HG03571 (cell line): ENCODE data around the gene CLEC2D.
"Not testable (repeated sequence)": the region's sequence is repeated elsewhere in the genome, so short reads cannot be mapped to it uniquely, and the experiment has no call there.

ENCODE experiments used
- ATAC-seq: cut with Tn5 transposase; IDR thresholded peaks from one replicate; pipeline ENCODE4 v1.9.1; 2021; ENCODE audit not compliant: unreplicated experiment

CLEC2D gene

DNA sequence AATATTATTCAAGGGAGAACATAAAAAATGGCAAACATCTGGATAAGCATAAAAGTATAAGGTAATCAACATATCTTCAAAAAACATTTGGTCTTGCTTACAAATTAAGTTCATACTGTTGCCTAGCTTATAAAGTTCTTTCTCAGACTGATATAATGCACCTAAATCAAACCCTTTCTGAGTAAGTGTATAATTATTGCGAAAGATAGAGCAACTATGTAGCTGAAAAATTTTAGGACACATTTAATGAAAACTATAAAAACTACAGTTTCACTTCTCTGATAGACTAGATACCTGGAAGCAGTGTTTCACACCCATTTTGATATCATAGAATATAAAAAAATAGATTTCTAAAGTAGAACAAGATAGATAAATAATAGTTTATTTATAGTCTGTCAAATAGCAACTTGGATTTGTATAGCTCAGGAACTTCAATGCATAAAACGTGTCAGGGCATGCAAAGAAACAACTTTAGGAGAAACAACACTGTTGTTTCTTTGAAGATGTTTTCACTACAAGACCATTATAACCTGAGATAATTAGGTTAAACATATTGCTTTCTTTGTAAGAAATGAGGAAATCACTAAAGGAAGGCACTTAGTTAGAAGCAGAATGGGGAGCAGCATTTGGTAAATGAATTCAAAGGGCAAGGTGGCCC, 55.8 kb downstream of the CLEC2D start:
- ATAC-seq: no peak

GRCh38 chr12:9727813-9728212, 58.3 kb downstream of the CLEC2D start:
- no peak for ATAC-seq

- ATAC-seq: no peak
Measured at GRCh38 chr12:9729082-9729481, 59.6 kb downstream of the CLEC2D start.

GRCh38 chr12:9730011-9730410, 60.5 kb downstream of the CLEC2D start:
- no peak for ATAC-seq

DNA sequence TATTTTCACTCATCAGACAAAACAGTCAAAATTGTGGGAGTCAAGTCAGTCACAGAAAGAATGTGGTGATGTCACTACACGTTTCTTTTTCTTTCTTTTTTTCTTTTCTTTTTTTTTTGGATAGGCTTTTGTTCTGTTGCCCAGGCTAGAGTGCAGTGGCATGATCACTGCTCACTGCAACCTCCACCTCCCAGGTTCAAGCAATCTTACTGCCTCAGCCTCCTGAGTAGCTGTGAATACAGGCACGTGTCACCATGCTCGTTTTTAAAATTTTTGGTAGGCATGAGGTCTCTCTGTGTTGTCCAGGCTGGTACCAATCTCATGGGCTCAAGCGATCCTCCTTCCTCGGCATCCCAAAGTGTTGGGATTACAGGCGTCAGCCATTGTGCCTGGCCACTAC, 61.1 kb downstream of the CLEC2D start:
- ATAC-seq: no peak

- ATAC-seq: no peak
Measured at GRCh38 chr12:9731393-9731792, 61.9 kb downstream of the CLEC2D start.

DNA sequence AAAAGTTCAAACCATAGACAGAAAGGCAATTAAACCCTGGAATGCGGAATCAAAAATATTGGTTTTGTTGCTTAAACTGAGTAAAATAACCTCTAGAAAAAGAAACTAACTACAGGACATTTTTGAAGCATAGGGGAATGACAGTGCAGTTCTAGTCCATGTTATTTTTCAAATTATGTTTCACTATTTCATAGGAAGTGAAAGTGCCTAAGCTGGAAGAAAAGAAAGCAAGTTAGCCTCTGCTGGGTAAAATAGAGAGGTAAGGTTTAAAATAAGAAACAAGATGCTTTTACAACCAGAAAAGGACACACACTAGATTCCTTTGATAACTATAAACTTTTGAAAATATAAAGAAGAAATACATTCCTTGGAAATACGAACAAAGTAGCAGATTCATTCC, 62.3 kb downstream of the CLEC2D start:
- ATAC-seq: no peak

- ATAC-seq: peak; percentile 33
Measured at GRCh38 chr12:9732921-9733461, 63.5 kb downstream of the CLEC2D start, which contains the start of gene CLECL1. Gene CLECL1, minus strand, starts transcription at chr12:9733097.

GRCh38 chr12:9735601-9736000, 66.1 kb downstream of the CLEC2D start:
- ATAC-seq: no peak

DNA sequence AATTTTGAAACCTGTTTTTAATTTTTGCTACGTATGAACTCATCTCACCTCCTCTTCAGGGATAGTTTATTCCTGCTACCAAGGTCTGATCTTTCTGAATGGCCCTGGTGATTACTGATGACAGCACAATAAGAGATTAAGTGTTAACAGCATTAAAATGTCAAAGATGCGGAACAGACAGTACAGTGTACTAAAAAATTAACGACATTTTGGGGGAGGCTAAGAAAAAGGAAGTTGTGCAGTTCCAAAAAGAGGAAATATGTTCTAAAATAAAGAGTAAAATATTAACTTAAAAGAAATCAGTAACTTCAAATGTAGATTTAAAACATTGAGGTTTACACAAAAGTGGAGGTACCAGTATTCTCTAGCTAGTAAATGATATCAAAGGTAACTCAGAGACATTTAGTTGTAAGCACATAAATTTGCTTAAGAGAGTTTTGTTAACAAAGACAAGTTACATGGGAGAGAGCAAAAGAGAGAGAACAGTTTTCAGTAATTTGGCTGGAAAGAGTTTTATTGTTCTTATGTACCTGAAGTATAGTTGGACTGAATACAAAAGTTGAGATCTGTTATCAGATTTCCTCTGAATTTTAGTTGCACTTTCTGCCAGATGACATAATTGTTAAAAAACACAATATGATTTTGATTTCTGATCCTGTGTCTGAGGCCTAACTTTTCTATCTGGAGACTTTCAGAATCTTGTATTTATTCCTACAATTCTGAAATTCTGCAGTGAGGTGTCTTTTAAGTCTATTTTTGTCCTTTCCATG, 67.6 kb downstream of the CLEC2D start:
- no peak for ATAC-seq

DNA sequence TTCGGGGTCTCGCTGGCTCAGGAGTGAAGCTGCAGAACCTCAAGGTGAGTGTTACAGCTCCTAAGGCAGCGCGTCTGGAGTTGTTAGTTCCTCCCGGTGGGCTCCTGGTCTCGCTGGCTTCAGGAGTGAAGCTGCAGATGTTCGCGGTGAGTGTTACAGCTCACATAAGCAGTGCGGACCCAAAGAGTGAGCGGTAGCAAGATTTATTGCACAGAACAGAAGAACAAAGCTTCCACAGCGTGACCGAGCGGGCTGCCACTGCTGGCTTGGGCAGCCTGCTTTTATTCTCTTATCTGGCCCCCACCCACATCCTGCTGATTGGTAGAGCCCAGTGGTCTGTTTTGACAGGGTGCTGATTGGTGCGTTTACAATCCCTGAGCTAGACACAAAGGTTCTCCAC, 69.4 kb downstream of the CLEC2D start:
- ATAC-seq: not testable (repeated sequence)

DNA sequence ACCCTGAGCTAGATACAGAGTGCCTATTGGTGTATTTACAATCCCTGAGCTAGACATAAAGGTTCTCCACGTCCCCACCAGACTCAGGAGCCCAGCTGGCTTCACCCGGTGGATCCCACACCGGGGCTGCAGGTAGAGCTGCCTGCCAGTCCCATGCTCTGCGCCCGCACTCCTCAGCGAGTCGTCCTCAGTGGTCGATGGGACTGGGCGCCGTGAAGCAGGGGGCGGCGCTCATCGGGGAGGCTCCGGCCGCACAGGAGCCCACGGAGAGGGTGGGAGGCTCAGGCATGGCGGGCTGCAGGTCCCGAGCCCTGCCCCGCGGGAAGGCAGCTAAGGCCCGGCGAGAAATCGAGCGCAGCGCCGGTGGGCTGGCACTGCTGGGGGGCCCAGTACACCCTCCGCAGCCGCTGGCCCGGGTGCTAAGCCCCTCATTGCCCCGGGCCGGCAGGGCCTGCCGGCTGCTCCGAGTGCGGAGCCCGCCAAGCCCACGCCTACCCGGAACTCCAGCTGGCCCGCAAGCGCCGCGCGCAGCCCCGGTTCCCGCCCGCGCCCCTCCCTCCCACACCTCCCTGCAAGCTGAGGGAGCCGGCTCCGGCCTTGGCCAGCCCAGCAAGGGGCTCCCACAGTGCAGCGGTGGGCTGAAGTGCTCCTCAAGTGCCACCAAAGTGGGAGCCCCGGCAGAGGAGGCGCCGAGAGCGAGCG, 70.0 kb downstream of the CLEC2D start:
- ATAC-seq: not testable (repeated sequence)

DNA sequence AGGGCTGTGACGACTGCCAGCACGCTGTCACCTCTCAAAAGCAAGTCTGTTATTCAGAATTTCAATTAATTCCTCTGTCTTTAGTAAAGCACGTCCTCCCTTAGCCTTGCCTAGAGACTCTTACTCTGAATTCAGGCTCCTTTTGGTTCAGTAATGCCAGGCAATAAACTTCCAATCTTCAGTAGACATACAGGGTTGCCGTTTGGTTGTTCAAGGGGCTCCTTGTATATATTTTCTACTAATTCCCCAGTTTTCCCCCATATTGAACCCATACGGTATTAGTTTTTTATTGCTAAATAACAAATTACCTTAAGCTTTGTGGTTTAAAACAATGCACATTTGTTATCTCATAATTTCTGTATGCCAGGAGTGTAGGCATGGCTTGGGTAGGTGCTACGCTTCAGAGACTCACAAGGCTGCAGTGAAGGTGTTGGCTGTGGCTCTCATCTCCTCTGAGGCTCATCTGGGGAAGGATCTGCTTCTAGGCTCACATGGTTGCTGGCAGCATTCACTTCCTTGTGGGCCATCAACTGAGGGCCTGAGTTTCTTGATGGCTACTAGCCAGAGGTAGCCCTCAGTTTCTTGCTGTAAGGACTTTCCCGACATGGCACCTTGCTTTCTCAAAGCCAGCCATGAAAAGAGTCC, 70.7 kb downstream of the CLEC2D start:
- no peak for ATAC-seq

DNA sequence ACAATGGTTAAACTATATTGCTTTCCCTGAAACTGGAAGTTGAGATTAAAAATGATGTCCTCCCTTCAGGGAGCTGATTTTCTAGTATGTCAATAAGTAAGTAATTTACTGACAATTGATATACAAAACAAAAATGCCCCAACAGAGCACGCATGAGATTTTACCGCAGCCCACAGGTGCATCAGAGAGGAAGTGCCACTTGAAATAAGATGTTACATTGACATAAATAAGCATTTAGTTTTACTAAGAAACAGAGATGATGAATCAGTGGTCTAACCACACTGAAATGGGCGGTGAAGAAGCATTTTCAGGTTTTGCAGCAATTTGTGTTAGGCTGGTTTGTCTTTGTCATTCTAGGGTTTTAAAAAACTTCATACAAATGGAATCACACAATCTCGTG, 72.2 kb downstream of the CLEC2D start:
- ATAC-seq: peak; percentile 70

GRCh38 chr12:9742661-9743060, 73.1 kb downstream of the CLEC2D start:
- no peak for ATAC-seq

GRCh38 chr12:9745199-9745598, 75.7 kb downstream of the CLEC2D start:
- ATAC-seq: no peak
